Transverse colon (tissue), 4 donors: ENCODE measurements around the gene SLC39A3.

Source experiments
- EP300 ChIP-seq: sonication (generic); formaldehyde crosslinking; IDR thresholded peaks from one replicate; pipeline ENCODE4 v1.6.1; 2017; ENCODE audit warnings: antibody characterized with exemption, low read depth
- POLR2A ChIP-seq: fragments of 450-650 bp; IDR thresholded peaks from one replicate; pipeline ENCODE4 v1.6.1; 2016; ENCODE audit warnings: antibody characterized with exemption, mild to moderate bottlenecking, moderate library complexity
- POLR2AphosphoS5 ChIP-seq, 3 donors: sonication (generic); formaldehyde crosslinking; IDR thresholded peaks; one replicate each; pipeline ENCODE4 v1.6.1; 2016; ENCODE audit warnings: antibody characterized with exemption in 3 of 3
- TF ChIP-seq, protein P1 (sequence below), 5 experiments: fragments of 200-600 bp in 3 of 5; fragments of 450-650 bp in 2 of 5; sonication (generic) in 3 of 5; IDR thresholded peaks; 1 replicate in 2 of 5; 2 replicates in 3 of 5; pipeline ENCODE4 v1.5.1; 2016 to 2017; ENCODE audit warnings: antibody characterized with exemption in 5 of 5, inconsistent platforms in 3 of 5, mild to moderate bottlenecking in 2 of 5, moderate library complexity in 1 of 5

DNA sequence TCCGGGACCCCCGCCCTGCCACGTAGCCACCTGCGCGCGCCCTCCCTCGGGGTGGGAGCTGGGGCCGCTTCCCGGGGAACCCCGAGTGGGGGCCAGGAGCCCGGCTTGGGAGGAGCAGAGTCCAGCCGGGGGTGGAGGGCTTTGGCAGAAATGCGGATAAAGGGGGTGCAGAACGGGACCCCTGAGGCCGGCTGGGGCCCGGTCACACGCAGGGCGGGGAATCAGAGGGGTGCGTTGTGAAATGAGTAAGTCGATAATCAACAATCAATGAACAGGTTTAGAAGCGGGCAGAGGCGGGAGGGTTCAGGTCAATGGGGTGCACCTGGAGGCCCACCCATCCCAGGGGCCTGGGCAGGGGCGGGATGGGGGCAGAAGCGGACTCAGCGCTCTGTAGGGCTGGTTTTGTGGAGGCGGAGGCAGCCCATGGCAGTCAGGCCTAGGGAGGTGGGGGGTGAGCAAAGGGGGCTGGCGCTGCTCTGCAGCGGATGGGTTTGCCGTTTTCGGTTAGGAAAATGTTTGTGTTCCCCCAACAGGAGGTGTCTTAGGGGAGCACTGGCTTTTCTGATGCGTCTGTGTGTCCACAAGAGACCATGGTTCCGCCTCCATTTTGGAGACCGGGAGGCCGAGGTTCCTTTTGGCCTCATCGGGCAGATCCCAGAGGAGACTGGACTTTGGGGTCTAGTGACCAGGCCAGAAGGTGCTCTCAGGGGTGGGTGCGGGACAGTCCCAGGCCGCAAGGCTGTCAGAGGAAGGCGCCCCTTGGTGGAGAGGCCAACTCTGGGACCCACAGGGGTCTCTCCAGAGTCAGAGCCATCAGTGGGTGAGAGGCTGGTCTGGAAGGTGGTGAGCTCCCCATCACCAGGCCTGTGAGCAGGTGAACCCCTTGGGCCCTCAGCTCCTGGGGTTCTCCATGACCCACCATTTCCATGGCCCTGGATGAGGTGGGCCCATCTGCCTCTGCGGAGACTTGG lies 18.0 kb downstream of the SLC39A3 start:
- TF ChIP-seq, protein P1, sequence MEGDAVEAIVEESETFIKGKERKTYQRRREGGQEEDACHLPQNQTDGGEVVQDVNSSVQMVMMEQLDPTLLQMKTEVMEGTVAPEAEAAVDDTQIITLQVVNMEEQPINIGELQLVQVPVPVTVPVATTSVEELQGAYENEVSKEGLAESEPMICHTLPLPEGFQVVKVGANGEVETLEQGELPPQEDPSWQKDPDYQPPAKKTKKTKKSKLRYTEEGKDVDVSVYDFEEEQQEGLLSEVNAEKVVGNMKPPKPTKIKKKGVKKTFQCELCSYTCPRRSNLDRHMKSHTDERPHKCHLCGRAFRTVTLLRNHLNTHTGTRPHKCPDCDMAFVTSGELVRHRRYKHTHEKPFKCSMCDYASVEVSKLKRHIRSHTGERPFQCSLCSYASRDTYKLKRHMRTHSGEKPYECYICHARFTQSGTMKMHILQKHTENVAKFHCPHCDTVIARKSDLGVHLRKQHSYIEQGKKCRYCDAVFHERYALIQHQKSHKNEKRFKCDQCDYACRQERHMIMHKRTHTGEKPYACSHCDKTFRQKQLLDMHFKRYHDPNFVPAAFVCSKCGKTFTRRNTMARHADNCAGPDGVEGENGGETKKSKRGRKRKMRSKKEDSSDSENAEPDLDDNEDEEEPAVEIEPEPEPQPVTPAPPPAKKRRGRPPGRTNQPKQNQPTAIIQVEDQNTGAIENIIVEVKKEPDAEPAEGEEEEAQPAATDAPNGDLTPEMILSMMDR (IDR thresholded peaks at IDR 0.05): no peak
- TF ChIP-seq POLR2A (no peak), EP300 (no peak), POLR2AphosphoS5 (IDR thresholded peaks at IDR 0.05) (no peak)
